ENCODE data around the gene PHACTR3. TPM values are rescaled to one million over a fixed set of nuclear protein-coding genes. Genes with fewer than 3 reads are reported as not detected.

The PHACTR3 gene
- total RNA-seq, 2 donors from 2014 or later = 0.86 to 24.2 TPM

GRCh38 chr20:59657459-59658046 is 53.2 kb downstream of the PHACTR3 start:
- Histone ChIP-seq H3K36me3 (no peaks in the 10 kb centered on the region), H3K27me3 (no peaks in the 10 kb centered on the region), H3K4me1 (no peaks in the 10 kb centered on the region), H3K4me3 (no peak overlapping the region), H3K27ac (no peak overlapping the region), H3K9me3 (peaks cover 6 to 36% of the 10 kb centered on the region in 2 donors)
- TF ChIP-seq CTCF (IDR thresholded peaks at IDR 0.05) = no peak
- DNase-seq (ENCODE audit: low spot score) = no peak

GRCh38 chr20:59660471-59660870 is 56.1 kb downstream of the PHACTR3 start:
- no peak overlapping the region for H3K27ac ChIP-seq
- H3K4me1 ChIP-seq = no peaks in the 10 kb centered on the region
- no peak overlapping the region for H3K4me3 ChIP-seq
- H3K27me3 ChIP-seq = no peaks in the 10 kb centered on the region
- no peak for TF ChIP-seq CTCF (IDR thresholded peaks at IDR 0.05)
- DNase-seq (ENCODE audit: low spot score) = no peak
- peaks cover 6 to 36% of the 10 kb centered on the region in 2 donors for H3K9me3 ChIP-seq
- H3K36me3 ChIP-seq = no peaks in the 10 kb centered on the region

GRCh38 chr20:59661153-59661552 is 56.8 kb downstream of the PHACTR3 start:
- TF ChIP-seq CTCF (IDR thresholded peaks at IDR 0.05) = no peak
- peaks cover 6 to 30% of the 10 kb centered on the region in 2 donors for H3K9me3 ChIP-seq
- no peaks in the 10 kb centered on the region for H3K4me1 ChIP-seq
- no peaks in the 10 kb centered on the region for H3K27me3 ChIP-seq
- no peak overlapping the region for H3K27ac ChIP-seq
- H3K4me3 ChIP-seq = no peak overlapping the region
- H3K36me3 ChIP-seq = no peaks in the 10 kb centered on the region
- DNase-seq (ENCODE audit: low spot score) = peak; percentile 40

- peak; percentile 18 for DNase-seq (ENCODE audit: low spot score)
- Histone ChIP-seq H3K4me3 (no peak overlapping the region), H3K4me1 (no peaks in the 10 kb centered on the region), H3K27me3 (no peaks in the 10 kb centered on the region), H3K36me3 (no peaks in the 10 kb centered on the region), H3K9me3 (peaks cover 6 to 26% of the 10 kb centered on the region in 2 donors), H3K27ac (no peak overlapping the region)
- no peak for TF ChIP-seq CTCF (IDR thresholded peaks at IDR 0.05)
Measured at GRCh38 chr20:59661621-59662020, 57.3 kb downstream of the PHACTR3 start.

- H3K27me3 ChIP-seq = no peaks in the 10 kb centered on the region
- no peaks in the 10 kb centered on the region for H3K4me1 ChIP-seq
- no peak overlapping the region for H3K4me3 ChIP-seq
- peaks cover 2 to 20% of the 10 kb centered on the region in 2 donors for H3K9me3 ChIP-seq
- no peak overlapping the region for H3K27ac ChIP-seq
- no peaks in the 10 kb centered on the region for H3K36me3 ChIP-seq
- DNase-seq (ENCODE audit: low spot score) = no peak
- TF ChIP-seq CTCF (IDR thresholded peaks at IDR 0.05) = no peak
Measured at GRCh38 chr20:59662161-59662560, 57.8 kb downstream of the PHACTR3 start.

Data from right atrium auricular region (tissue), 2 donors.